B cell (primary cell): Measurements from ENCODE around the gene LPIN2. TPM values are rescaled to one million over a fixed set of nuclear protein-coding genes. Genes with fewer than 3 reads are reported as not detected.

Experiments
- ATAC-seq: fragments of 200-7000 bp; cut with Tn5 transposase; one replicate; pipeline ENCODE4 v1.10.0; 2021; ENCODE audit warnings: low read depth, mild to moderate bottlenecking, moderate number of reproducible peaks, moderate library complexity
- CTCF ChIA-PET: fragments of 350-600 bp; sonication (Branson Sonifier 250); formaldehyde crosslinking; loops from one replicate; lab custom pipeline; 2021; ENCODE audit warnings: antibody characterized with exemption, inconsistent platforms; lab: Charles Lee
- POLR2A ChIA-PET: fragments of 350-600 bp; sonication (Branson Sonifier 250); formaldehyde crosslinking; loops from one replicate; lab custom pipeline; 2021; ENCODE audit warnings: antibody characterized with exemption; lab: Charles Lee
- DNase-seq: peaks from one replicate; pipeline ENCODE4 v3.0.0; 2013
- H2AFZ ChIP-seq: 2 replicates; pipeline ENCODE4 v1.6.1; 2012; ENCODE audit warnings: mild to moderate bottlenecking, low read depth, low read length; ENCODE audit not compliant: insufficient read depth, poor library complexity, severe bottlenecking
- H3K27ac ChIP-seq, 2 donors: 1 replicate in 1 of 2; 2 replicates in 1 of 2; pipeline ENCODE4 v1.5.1; 2012 to 2013; ENCODE audit warnings: low read length in 2 of 2, mild to moderate bottlenecking in 2 of 2, moderate library complexity in 1 of 2
- H3K27me3 ChIP-seq, 4 experiments: fragments of 200-600 bp in 1 of 4; sonication (generic) in 1 of 4; replicated peaks in 1 of 4; 1 replicate in 2 of 4; 2 replicates in 2 of 4; pipeline versions ENCODE4 v1.6.1 to v1.7.0; 2013 to 2016; ENCODE audit warnings: low read length in 3 of 4, mild to moderate bottlenecking in 2 of 4, mixed read lengths in 1 of 4, moderate library complexity in 1 of 4; ENCODE audit not compliant: insufficient read depth in 4 of 4, control insufficient read depth in 3 of 4; ENCODE audit errors: control extremely low read depth in 1 of 4
- H3K36me3 ChIP-seq, 2 experiments: replicated peaks in 1 of 2; 1 replicate in 1 of 2; 2 replicates in 1 of 2; pipeline versions ENCODE4 v1.6.1 to v1.7.1; 2013; ENCODE audit warnings: low read length in 1 of 2; ENCODE audit not compliant: insufficient read depth in 2 of 2, control insufficient read depth in 1 of 2; ENCODE audit errors: control extremely low read depth in 1 of 2, extremely low read depth in 1 of 2
- H3K4me1 ChIP-seq, 2 donors: fragments of 200-600 bp in 1 of 2; sonication (generic) in 1 of 2; 1 replicate in 1 of 2; 2 replicates in 1 of 2; pipeline versions ENCODE4 v1.5.1 to v1.6.1; 2013 to 2017; ENCODE audit warnings: low read length in 2 of 2; ENCODE audit not compliant: control insufficient read depth in 2 of 2, insufficient read depth in 2 of 2
- H3K4me2 ChIP-seq: replicated peaks from 2 replicates; pipeline ENCODE3; 2012; ENCODE audit warnings: mild to moderate bottlenecking, low read depth, low read length; ENCODE audit not compliant: poor library complexity, severe bottlenecking
- H3K4me3 ChIP-seq, 5 experiments: fragments of 200-600 bp in 1 of 5; sonication (generic) in 1 of 5; 1 replicate in 3 of 5; 2 replicates in 2 of 5; pipeline versions ENCODE4 v1.5.1 to v1.7.0; 2011 to 2016; ENCODE audit warnings: low read length in 4 of 5, mild to moderate bottlenecking in 4 of 5, low read depth in 2 of 5, control low read depth in 1 of 5, moderate library complexity in 1 of 5; ENCODE audit not compliant: insufficient read depth in 1 of 5; ENCODE audit errors: control extremely low read depth in 1 of 5, extremely low read depth in 1 of 5
- H3K79me2 ChIP-seq: fragments of 200-600 bp; sonication (generic); one replicate; pipeline ENCODE4 v1.6.0; 2016; ENCODE audit warnings: low read length; ENCODE audit not compliant: control insufficient read depth, insufficient read depth
- H3K9ac ChIP-seq: fragments of 200-600 bp; sonication (generic); 2 replicates; pipeline ENCODE4 v1.6.1; 2017; ENCODE audit warnings: mild to moderate bottlenecking, low read length, moderate library complexity
- H3K9me3 ChIP-seq, 3 donors: one replicate each; pipeline versions ENCODE4 v1.6.1 to v1.7.1; 2013; ENCODE audit warnings: low read length in 2 of 3; ENCODE audit not compliant: control insufficient read depth in 2 of 3, insufficient read depth in 1 of 3; ENCODE audit errors: control extremely low read depth in 1 of 3
- H4K20me1 ChIP-seq: 2 replicates; pipeline ENCODE4 v1.6.0; 2012; ENCODE audit warnings: mild to moderate bottlenecking, low read length; ENCODE audit not compliant: insufficient read depth, control insufficient read depth, poor library complexity, severe bottlenecking
- H3K27ac Mint-ChIP-seq: one replicate; pipeline ENCODE4 v1.8.0; 2021; ENCODE audit warnings: mixed read lengths
- H3K27me3 Mint-ChIP-seq: one replicate; pipeline ENCODE4 v1.8.0; 2021; ENCODE audit warnings: mixed read lengths
- H3K4me1 Mint-ChIP-seq: one replicate; pipeline ENCODE4 v1.8.0; 2021; ENCODE audit warnings: mixed read lengths
- H3K4me3 Mint-ChIP-seq: one replicate; pipeline ENCODE4 v1.8.0; 2021; ENCODE audit warnings: mixed read lengths
- H3K9me3 Mint-ChIP-seq: one replicate; pipeline ENCODE4 v1.8.0; 2022; ENCODE audit warnings: mixed read lengths; ENCODE audit not compliant: insufficient read depth
- EZH2 ChIP-seq: IDR thresholded peaks from 2 replicates; pipeline ENCODE4 v1.6.1; 2012; ENCODE audit warnings: borderline replicate concordance, low read depth, mild to moderate bottlenecking, moderate library complexity, low read length; ENCODE audit not compliant: insufficient read depth, poor library complexity, severe bottlenecking
- WGBS: methylation state at CpG from one replicate; pipeline ENCODE4 v1.1.5; 2013; ENCODE audit warnings: missing lambda C conversion rate; ENCODE audit not compliant: insufficient coverage; 5-methylcytosine and 5-hydroxymethylcytosine counted together
- intact Hi-C: fragments of 100-400 bp; cut with micrococcal nuclease; formaldehyde crosslinking; loops from one replicate; pipeline ENCODE4 v1.10.0; 2022
- polyA plus RNA-seq: library from polyadenylated mRNA; depleted of rRNA; stranded (reverse); fragments of >200 nt; gene quantifications from 2 replicates; pipeline ENCODE4 v1.2.3, GENCODE V29; 2012
- total RNA-seq, 2 donors: library from RNA; stranded (reverse); fragments of 120-200 nt in 1 of 2; gene quantifications; 1 replicate in 1 of 2; 2 replicates in 1 of 2; pipeline versions ENCODE4 v1.2.3 to v1.2.4, GENCODE V29; 2013 to 2022
- TF ChIP-seq, protein P1 (sequence below): fragments of 200-600 bp; IDR thresholded peaks from one replicate; pipeline ENCODE4 v1.8.0; 2022; ENCODE audit warnings: antibody characterized with exemption, mild to moderate bottlenecking

The LPIN2 gene
- total and polyA plus RNA-seq, 2 donors (not counting 1 experiment from before 2014, with no cell fraction given) = 8.0 to 31.0 TPM

DNA sequence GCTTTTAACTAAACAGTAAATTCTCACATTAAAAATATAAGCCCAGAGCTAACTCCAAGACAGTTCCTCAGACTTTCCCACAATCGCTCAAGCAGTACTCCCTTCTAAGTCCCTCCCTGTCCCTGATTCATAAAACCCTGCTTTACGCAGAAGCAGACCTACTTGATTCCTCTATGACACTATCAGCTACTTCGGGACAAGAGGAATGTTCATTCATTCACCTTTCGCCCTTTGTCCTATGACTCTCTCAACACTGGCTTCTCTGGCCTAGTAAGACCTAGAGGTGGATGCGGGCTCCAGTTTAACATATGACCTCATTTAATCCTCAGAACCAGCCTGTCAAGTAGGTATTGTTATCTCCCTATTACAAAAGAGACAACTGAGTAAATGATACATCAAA, 10.2 kb downstream of the LPIN2 start:
- CTCF ChIA-PET = interaction anchor here (1.1 to 1.4 kb wide), 3 partner anchors 40 to 243 kb away, joined by 4 to 6 read pairs (median 5); no protein-coding TSS in a partner anchor
- Histone ChIP-seq H3K9ac (no peak overlapping the region), H4K20me1 (no peaks in the 10 kb centered on the region), H3K27ac (no peak overlapping the region), H3K79me2 (peaks cover 64% of the 10 kb centered on the region), H3K36me3 (peaks cover 4 to 7% of the 10 kb centered on the region in 2 experiments), H3K4me2 (no peak overlapping the region), H3K9me3 (no peaks in the 10 kb centered on the region), H3K27me3 (no peaks in the 10 kb centered on the region), H3K4me1 (peaks cover 0 to 4% of the 10 kb centered on the region in 2 donors), H2AFZ (no peak overlapping the region), H3K4me3 (no peak overlapping the region)
- Mint-ChIP-seq H3K27ac (no peak overlapping the region), H3K4me3 (no peak overlapping the region), H3K4me1 (peaks cover 16% of the 10 kb centered on the region), H3K27me3 (no peaks in the 10 kb centered on the region), H3K9me3 (no peaks in the 10 kb centered on the region)
- no peak for ATAC-seq
- intact Hi-C loops = no loop called here
- no peak for DNase-seq
- TF ChIP-seq EZH2 = no peak
- TF ChIP-seq, protein P1, sequence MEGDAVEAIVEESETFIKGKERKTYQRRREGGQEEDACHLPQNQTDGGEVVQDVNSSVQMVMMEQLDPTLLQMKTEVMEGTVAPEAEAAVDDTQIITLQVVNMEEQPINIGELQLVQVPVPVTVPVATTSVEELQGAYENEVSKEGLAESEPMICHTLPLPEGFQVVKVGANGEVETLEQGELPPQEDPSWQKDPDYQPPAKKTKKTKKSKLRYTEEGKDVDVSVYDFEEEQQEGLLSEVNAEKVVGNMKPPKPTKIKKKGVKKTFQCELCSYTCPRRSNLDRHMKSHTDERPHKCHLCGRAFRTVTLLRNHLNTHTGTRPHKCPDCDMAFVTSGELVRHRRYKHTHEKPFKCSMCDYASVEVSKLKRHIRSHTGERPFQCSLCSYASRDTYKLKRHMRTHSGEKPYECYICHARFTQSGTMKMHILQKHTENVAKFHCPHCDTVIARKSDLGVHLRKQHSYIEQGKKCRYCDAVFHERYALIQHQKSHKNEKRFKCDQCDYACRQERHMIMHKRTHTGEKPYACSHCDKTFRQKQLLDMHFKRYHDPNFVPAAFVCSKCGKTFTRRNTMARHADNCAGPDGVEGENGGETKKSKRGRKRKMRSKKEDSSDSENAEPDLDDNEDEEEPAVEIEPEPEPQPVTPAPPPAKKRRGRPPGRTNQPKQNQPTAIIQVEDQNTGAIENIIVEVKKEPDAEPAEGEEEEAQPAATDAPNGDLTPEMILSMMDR = no peak
- WGBS = 23% methylated on average over 3 of the region's 5 CpGs
- POLR2A ChIA-PET = interaction anchor here (0.6 kb wide), 1 partner anchor 31 kb away, joined by 3 read pairs; no protein-coding TSS in a partner anchor

DNA sequence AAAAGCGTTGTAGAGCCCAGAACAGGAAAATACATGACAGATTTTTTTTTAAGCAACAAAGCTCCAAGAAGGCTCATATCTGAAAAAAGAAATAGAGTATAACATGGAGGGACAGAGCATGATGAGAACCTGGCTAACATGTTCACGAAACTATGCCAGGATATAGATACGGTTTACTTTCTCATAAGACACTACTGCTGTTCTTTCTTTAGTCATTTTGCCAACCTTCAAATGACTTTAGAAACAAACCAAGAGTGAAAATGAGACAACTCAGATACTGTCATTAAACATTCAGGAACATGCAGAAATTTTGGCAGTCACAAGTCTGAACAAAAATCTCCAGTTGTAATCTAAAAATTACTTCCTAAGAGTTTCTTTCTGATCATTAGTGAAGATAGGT, 14.3 kb downstream of the LPIN2 start:
- no peak overlapping the region for H3K4me3 ChIP-seq
- Mint-ChIP-seq H3K9me3 (no peaks in the 10 kb centered on the region), H3K27ac (peak overlapping the region; percentile 3), H3K4me3 (no peak overlapping the region), H3K27me3 (no peaks in the 10 kb centered on the region), H3K4me1 (peaks cover 32% of the 10 kb centered on the region)
- peaks cover 62% of the 10 kb centered on the region for H3K79me2 ChIP-seq
- WGBS = 86% methylated on average over 1 of the region's 3 CpGs
- no peak for TF ChIP-seq EZH2
- TF ChIP-seq, protein P1 = no peak
- H3K4me1 ChIP-seq = peaks cover 6 to 14% of the 10 kb centered on the region in 2 donors
- no peak overlapping the region for H2AFZ ChIP-seq
- intact Hi-C loops = no loop called here
- H3K4me2 ChIP-seq = no peak overlapping the region
- no peak for ATAC-seq
- no peaks in the 10 kb centered on the region for H4K20me1 ChIP-seq
- no peak overlapping the region for H3K27ac ChIP-seq
- H3K9ac ChIP-seq = no peak overlapping the region
- H3K27me3 ChIP-seq = no peaks in the 10 kb centered on the region
- H3K9me3 ChIP-seq = no peaks in the 10 kb centered on the region
- ChIA-PET CTCF (interaction anchor here (0.9 to 2.0 kb wide), 6 partner anchors 13 to 668 kb away, joined by 3 to 10 read pairs (median 4); no protein-coding TSS in a partner anchor), POLR2A (interaction anchor here (0.6 kb wide), 1 partner anchor 12 kb away, joined by 3 read pairs; no protein-coding TSS in a partner anchor)
- peaks cover 0 to 4% of the 10 kb centered on the region in 2 experiments for H3K36me3 ChIP-seq
- DNase-seq = no peak
